Measurements from ENCODE around the gene SPRR2F. TPM values are rescaled to one million over a fixed set of nuclear protein-coding genes. Genes with fewer than 3 reads are reported as not detected.

Gene SPRR2F
- total RNA-seq, 2 experiments from 2014 or later = not detected

- ChIA-PET CTCF (ENCODE audit: unreplicated experiment) (no interaction called here), POLR2A (interaction anchor here (0.9 kb wide), 1 partner anchor 189 kb away, joined by 3 read pairs; no protein-coding TSS in a partner anchor)
- no peaks in the 10 kb centered on the region for H4K20me1 ChIP-seq (ENCODE audit: insufficient read depth, low read length)
- no peak within 1 kb of the TSS for H3K4me3 ChIP-seq (ENCODE audit: low read depth, low read length, poor library complexity, severe bottlenecking)
- H3K9me2 ChIP-seq (ENCODE audit: insufficient read depth, low read length) = no peaks in the 10 kb centered on the region
- no peaks in the 10 kb centered on the region for H3K9me3 ChIP-seq (ENCODE audit: low read length)
- no peak within 1 kb of the TSS for H2AFZ ChIP-seq (ENCODE audit: low read length)
- no peak for DNase-seq (ENCODE audit: low spot score)
- no peak within 1 kb of the TSS for H3K27ac ChIP-seq (ENCODE audit: low read depth, low read length, poor library complexity, severe bottlenecking)
- no peaks in the 10 kb centered on the region for H3K4me1 ChIP-seq (ENCODE audit: insufficient read depth, low read length, poor library complexity, severe bottlenecking)
- no TSS peak for BruUV-seq (replicated peaks)
- no peaks in the 10 kb centered on the region for H3K79me2 ChIP-seq (ENCODE audit: insufficient read depth, low read depth, low read length)
- H3K4me2 ChIP-seq (ENCODE audit: low read length) = no peak within 1 kb of the TSS
- no peaks in the 10 kb centered on the region for H3K36me3 ChIP-seq (ENCODE audit: insufficient read depth, low read length)
- intact Hi-C loops (cut with micrococcal nuclease; ENCODE audit: unreplicated experiment) = no loop called here
- TF ChIP-seq CTCF (conservative IDR thresholded peaks at IDR 0.05; ENCODE audit: low read length) (no peak), EZH2phosphoT487 (IDR thresholded peaks at IDR 0.05; ENCODE audit: borderline replicate concordance, low read depth, low read length) (no peak)
Measured at GRCh38 chr1:153150846-153151245, 37.5 kb upstream of the SPRR2F start, which contains the start of gene SPRR2G. TSS of gene SPRR2G (minus strand) at chr1:153150890. CDS start at chr1:153150110, 780 bp downstream.

- TF ChIP-seq EZH2phosphoT487 (IDR thresholded peaks at IDR 0.05; ENCODE audit: borderline replicate concordance, low read depth, low read length) (no peak), CTCF (conservative IDR thresholded peaks at IDR 0.05; ENCODE audit: low read length) (no peak)
- no peak for DNase-seq (ENCODE audit: low spot score)
- Histone ChIP-seq H4K20me1 (ENCODE audit: insufficient read depth, low read length) (no peaks in the 10 kb centered on the region), H3K9me2 (ENCODE audit: insufficient read depth, low read length) (no peaks in the 10 kb centered on the region), H3K4me2 (ENCODE audit: low read length) (no peak overlapping the region), H3K79me2 (ENCODE audit: insufficient read depth, low read depth, low read length) (no peaks in the 10 kb centered on the region), H3K9me3 (ENCODE audit: low read length) (no peaks in the 10 kb centered on the region), H3K36me3 (ENCODE audit: insufficient read depth, low read length) (no peaks in the 10 kb centered on the region), H3K4me3 (ENCODE audit: low read depth, low read length, poor library complexity, severe bottlenecking) (no peak overlapping the region), H2AFZ (ENCODE audit: low read length) (no peak overlapping the region), H3K27ac (ENCODE audit: low read depth, low read length, poor library complexity, severe bottlenecking) (no peak overlapping the region), H3K4me1 (ENCODE audit: insufficient read depth, low read length, poor library complexity, severe bottlenecking) (no peaks in the 10 kb centered on the region)
- CTCF ChIA-PET (ENCODE audit: unreplicated experiment) = no interaction called here
- POLR2A ChIA-PET = no interaction called here
- BruUV-seq (replicated peaks) = no TSS peak
- intact Hi-C loops (cut with micrococcal nuclease; ENCODE audit: unreplicated experiment) = no loop called here
Measured at GRCh38 chr1:153141377-153141776, 28.1 kb upstream of the SPRR2F start.

- no peaks in the 10 kb centered on the region for H4K20me1 ChIP-seq (ENCODE audit: insufficient read depth, low read length)
- BruUV-seq (replicated peaks) = no TSS peak
- H3K36me3 ChIP-seq (ENCODE audit: insufficient read depth, low read length) = no peaks in the 10 kb centered on the region
- ChIA-PET CTCF (ENCODE audit: unreplicated experiment) (no interaction called here), POLR2A (no interaction called here)
- H3K9me3 ChIP-seq (ENCODE audit: low read length) = no peaks in the 10 kb centered on the region
- no peak for DNase-seq (ENCODE audit: low spot score)
- H2AFZ ChIP-seq (ENCODE audit: low read length) = no peak overlapping the region
- no peak overlapping the region for H3K4me2 ChIP-seq (ENCODE audit: low read length)
- intact Hi-C loops (cut with micrococcal nuclease; ENCODE audit: unreplicated experiment) = no loop called here
- no peaks in the 10 kb centered on the region for H3K4me1 ChIP-seq (ENCODE audit: insufficient read depth, low read length, poor library complexity, severe bottlenecking)
- no peaks in the 10 kb centered on the region for H3K9me2 ChIP-seq (ENCODE audit: insufficient read depth, low read length)
- H3K79me2 ChIP-seq (ENCODE audit: insufficient read depth, low read depth, low read length) = no peaks in the 10 kb centered on the region
- H3K27ac ChIP-seq (ENCODE audit: low read depth, low read length, poor library complexity, severe bottlenecking) = no peak overlapping the region
- TF ChIP-seq CTCF (conservative IDR thresholded peaks at IDR 0.05; ENCODE audit: low read length) = no peak
- no peak overlapping the region for H3K4me3 ChIP-seq (ENCODE audit: low read depth, low read length, poor library complexity, severe bottlenecking)
Measured at GRCh38 chr1:153140484-153140883, 27.2 kb upstream of the SPRR2F start.

Data from OCI-LY7 (cell line).